Measurements from ENCODE around the gene KIF26A.
"Not testable (repeated sequence)": the region's sequence is repeated elsewhere in the genome, so short reads cannot be mapped to it uniquely, and the experiment has no call there.

The KIF26A gene

DNA sequence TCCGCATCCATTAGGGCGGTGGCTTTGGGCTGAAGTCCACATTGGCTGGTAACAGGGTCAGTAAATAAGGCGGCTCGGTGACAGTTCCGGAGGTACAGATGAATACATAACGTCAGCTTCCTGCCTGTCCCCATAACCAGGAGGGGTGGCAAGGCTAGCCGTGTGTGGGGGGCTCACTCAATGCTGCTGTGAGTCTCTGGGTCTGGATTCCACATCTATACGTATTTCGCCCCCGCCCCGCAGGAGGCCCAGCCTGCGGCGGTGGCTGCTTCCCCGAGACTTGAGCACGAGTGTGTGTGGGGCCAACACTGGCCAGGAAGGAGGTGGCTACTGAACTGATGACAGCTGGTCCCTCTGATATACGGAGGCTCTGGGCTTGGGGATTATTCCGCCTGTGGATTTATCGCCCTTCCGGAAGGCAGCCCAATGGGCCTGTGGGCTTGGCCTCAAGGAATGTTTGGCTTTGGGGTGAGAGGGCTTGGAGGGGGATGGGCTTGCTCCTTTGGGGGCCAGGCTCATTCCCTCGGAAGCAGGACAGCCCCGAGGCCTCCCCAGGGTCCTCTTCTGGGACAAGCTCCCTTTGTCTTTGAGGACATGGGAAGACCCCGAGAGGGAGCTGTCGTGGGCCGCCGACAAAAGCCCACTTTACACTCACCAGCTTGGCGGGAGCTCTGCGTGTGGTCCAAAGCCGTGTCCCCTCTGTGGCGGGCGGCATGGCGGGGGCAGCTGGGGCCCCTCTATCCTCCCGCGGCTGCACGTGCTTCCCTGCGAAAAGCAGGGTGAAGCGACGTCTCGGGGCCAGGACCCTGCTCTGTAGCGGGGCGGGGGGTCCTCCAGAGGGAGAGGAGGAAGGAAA is 82.1 kb downstream of the KIF26A start:
- DNase-seq (ENCODE audit: low read depth in 4 of 4, low spot score in 1 of 4), result no peak

GRCh38 chr14:104221071-104221625 is 82.8 kb downstream of the KIF26A start:
- DNase-seq (ENCODE audit: low read depth in 4 of 4, low spot score in 1 of 4), result no peak

GRCh38 chr14:104221636-104222369 is 83.4 kb downstream of the KIF26A start:
- no peak for DNase-seq (ENCODE audit: low read depth in 4 of 4, low spot score in 1 of 4)

- DNase-seq (ENCODE audit: low read depth in 4 of 4, low spot score in 1 of 4), result no peak
Measured at GRCh38 chr14:104222396-104223036, 84.1 kb downstream of the KIF26A start.

DNA sequence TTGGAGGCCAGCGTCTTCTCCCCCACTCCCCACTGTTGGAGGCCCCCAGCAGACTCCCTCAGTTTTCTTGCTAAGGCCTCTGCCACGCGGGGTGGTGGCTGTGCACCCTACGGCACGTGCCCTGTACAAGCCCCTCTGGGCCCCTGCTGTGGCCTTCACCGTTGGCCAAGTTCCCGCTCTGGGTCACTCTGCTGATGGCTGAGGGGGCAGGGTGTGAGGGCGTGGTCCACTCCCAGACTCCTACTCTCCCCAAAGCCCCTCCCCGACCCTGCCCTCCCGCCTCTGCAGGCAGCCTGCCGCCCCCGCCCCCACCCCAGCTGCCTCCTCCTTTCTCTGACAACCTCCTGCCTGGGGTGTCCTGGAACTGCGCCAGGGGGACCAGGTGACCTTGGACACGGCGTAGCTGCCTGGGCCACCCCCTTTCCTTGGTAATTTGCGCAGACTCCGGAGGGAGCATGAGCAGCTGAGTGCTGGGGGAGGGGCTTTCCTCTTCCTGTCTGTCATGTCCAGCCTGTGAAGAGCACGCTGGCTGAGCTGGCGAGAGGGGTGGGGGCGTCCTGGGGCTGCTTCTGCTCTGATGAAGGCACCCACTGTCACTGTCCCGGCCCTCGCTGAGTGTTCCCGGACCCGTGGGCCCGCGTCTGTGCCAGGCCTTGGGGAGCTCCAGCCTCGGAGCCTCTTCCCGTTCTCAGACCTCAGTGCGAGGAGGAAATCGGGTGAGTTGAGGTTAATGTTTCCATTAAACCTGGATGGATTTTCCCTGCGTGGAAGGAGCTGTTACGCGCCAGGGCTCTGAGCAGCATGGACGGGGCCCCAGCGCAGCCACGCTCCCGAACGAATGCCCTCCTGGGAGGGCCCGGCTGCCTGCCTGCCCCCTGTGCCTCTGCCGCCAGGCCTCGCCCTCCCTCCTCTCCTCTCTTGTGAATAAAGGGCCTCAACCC is 85.0 kb downstream of the KIF26A start:
- DNase-seq (ENCODE audit: low read depth in 4 of 4, low spot score in 1 of 4), result no peak

DNA sequence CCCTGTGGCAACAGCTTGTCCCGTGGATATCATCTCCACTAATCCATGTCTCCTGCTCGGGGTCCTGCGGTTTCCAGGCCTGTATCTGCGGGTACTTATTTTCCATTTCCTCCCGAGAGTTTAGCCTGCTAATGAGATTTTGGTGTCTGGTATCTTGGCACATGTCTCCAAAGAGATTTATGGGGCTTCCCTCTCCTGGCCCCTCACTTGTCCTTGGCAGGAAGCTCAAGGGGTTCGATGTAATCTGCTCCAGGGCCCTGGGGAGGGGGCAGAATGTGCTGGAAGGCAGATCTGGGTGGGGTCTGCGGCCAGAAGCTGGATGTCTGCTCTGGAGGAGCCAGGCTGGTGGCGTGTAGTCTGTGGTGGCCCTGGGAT is 85.7 kb downstream of the KIF26A start:
- DNase-seq (ENCODE audit: low read depth in 4 of 4, low spot score in 1 of 4), result no peak

GRCh38 chr14:104224506-104225277 is 86.3 kb downstream of the KIF26A start:
- DNase-seq (ENCODE audit: low read depth in 4 of 4, low spot score in 1 of 4), result peak in 3 of 4 experiments; percentile 20 to 28 (median 23)

GRCh38 chr14:104225278-104226190 is 87.1 kb downstream of the KIF26A start:
- not testable (repeated sequence) for DNase-seq (ENCODE audit: low read depth in 4 of 4, low spot score in 1 of 4)

DNA sequence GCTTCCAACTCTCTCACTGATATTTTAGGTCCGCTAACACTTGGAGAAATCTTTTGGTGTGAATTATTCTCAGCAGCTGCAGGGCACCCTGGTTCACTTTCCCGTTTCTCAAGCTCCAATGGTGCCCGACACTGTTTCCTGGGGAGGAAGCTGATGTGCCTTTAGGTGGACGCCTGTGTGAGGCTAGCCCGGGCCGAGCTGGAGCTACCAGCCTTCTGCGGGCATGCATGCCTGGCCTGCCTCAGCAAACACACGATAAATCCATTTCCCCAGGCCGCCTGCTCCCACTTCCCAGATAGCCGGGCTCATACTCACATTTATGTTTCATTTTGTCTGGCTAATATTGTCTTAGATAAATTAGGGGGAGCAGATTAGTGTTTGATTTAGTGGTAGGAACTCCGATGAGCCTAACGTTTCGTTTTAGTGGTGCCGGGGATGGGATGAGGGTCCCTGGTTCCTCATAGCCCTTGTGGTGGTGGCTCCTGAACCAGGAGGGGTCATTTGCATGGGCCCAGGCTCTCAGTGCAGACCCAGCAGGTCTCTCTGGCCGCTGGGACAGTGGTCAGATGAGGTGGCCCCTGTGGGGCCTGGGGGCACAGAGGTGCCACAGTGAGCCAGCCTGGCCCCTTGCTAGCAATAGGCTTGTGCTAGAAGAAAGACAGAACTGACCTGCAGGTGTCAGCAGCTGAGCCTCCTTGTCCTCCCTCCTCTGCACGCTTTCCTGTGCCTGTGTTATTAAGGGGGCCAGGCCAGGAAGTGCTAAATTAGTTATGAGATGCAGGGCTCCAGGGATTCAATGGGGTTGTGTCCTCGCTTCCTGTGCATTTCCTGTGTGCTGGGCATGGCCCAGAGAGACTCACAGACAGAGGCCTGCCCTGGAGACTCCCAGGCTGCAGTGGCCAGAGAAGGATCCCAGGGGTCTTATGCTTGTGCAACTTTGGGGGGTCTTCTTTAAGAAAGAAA is 88.3 kb downstream of the KIF26A start:
- DNase-seq (ENCODE audit: low read depth in 4 of 4, low spot score in 1 of 4), result no peak

DNA sequence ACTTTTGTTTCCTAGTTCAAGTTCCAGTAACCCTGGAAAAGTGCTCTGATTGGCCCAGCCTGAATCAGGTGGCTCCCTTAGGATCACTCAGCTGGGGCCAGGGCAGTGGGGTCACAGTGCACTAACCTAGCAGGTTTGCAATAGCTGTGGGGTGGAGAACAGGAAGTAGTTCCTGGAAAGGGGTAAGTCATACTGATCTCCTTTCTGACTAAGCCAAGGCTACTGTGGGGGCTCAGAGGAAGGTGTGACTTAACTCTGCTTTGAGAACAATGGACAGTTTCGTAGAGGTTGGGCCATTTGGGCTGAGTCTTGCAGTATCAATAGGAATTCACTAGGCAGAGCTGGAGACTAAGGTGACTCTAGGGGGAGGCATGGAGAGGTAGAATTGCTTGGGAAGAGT is 89.4 kb downstream of the KIF26A start:
- DNase-seq (ENCODE audit: low read depth in 4 of 4, low spot score in 1 of 4), result no peak

DNA sequence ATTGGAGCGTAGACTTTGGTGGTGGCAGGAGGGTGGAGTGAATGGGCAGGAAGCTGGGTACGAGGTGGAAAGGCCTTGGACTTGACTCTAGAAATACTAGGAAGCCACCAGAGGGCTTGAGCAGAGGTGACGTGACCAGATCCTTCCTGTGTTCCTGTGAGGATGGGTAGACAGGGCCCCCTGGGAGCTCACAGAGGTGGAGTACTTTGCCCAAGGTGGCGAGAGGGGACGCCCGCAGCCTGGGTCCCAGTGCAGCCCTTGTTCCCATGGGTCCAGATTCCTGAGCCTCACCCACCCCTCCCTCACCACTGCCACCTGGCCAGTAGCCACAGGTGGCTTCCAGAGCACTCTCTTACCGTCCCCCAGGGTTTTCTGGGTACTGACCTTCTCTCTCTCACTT is 89.8 kb downstream of the KIF26A start:
- DNase-seq (ENCODE audit: low read depth in 4 of 4, low spot score in 1 of 4), result no peak

DNA sequence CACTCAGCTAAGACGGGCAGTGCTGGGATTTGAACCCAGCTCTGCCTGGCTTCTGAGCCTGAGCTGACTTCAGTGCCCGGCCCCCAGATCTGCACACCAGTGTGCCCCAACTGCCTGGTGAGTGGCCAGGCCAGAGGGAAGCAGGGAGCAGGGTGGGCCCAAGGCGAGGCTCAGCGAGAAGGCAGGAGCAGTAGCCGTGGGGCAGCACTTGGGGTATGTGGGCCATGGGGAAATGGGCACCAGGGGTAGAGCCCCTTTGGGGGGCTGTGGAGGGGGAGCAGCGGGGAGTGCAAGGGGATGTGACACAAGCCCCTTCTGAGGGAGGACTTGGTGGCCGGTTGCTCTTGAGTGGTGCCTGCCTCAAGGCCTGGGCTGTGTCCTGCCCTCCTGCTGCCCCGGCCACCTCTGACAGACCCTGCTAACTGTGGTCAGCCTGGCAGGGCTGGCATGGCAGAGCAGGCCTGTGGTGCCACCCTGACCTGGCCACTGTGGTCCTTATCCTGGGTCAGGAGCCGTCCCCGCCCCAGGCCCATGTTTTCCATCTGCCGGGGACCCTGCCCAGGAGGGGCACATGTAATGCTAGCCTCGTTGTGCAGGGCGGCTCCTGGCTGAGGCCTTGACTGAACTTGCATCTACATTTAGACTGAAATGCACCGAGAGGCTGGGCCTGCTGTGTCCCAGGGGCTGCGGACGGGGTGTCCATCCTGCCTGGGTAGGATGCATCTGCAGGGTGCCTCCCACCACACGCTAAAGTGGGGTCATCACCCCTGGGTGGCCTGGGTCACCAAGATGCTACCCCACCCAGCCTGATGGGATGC is 90.5 kb downstream of the KIF26A start:
- DNase-seq (ENCODE audit: low read depth in 4 of 4, low spot score in 1 of 4), result no peak

- no peak for DNase-seq (ENCODE audit: low read depth in 4 of 4, low spot score in 1 of 4)
Measured at GRCh38 chr14:104229534-104230055, 91.2 kb downstream of the KIF26A start.

GRCh38 chr14:104230119-104230815 is 91.9 kb downstream of the KIF26A start:
- no peak for DNase-seq (ENCODE audit: low read depth in 4 of 4, low spot score in 1 of 4)

Measured in stimulated activated CD4-positive, alpha-beta T cell treated with anti-CD3 and anti-CD28 coated beads, Interleukin-1b, Interleukin-23, amount 100 ng/mL, for 24 hours (primary cell).